WI38 (cell line): Measurements from ENCODE around the gene OR10G6.

Experiments used
- H3K4me3 ChIP-seq: 2 replicates; pipeline ENCODE4 v1.5.1; 2011; ENCODE audit warnings: low read depth, mild to moderate bottlenecking, control low read depth, low read length
- TF ChIP-seq, protein P1 (sequence below): IDR thresholded peaks from 2 replicates; pipeline ENCODE4 v1.5.1; 2012; ENCODE audit warnings: low read depth, mild to moderate bottlenecking, control low read depth, low read length

Gene OR10G6

DNA sequence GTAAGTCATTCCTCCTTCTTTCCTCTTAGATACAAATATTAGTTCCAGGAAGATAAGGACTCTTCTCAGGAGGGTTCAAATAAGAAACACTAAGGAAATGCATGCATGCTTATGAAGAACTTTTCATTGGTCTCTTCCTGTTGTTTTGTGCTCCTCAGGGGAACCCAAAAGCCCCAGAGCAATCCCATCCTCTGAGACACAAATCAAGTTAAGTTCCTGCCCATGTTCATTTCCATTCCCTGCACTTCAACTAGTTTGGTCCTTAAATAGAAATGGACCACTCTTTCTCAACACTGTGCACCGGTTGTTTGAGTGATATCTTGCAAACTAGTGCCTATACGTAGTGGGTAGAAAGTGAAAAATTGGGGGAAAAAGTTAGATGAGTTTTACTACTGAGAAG, 17.7 kb upstream of the OR10G6 start, which contains the start of gene OR10G4:
Gene OR10G4, plus strand, starts transcription at position 301 of the 400 bp plus-strand sequence. CDS start 2,578 bp downstream, outside the sequence.
- no peak within 1 kb of the TSS for H3K4me3 ChIP-seq
- TF ChIP-seq, protein P1, sequence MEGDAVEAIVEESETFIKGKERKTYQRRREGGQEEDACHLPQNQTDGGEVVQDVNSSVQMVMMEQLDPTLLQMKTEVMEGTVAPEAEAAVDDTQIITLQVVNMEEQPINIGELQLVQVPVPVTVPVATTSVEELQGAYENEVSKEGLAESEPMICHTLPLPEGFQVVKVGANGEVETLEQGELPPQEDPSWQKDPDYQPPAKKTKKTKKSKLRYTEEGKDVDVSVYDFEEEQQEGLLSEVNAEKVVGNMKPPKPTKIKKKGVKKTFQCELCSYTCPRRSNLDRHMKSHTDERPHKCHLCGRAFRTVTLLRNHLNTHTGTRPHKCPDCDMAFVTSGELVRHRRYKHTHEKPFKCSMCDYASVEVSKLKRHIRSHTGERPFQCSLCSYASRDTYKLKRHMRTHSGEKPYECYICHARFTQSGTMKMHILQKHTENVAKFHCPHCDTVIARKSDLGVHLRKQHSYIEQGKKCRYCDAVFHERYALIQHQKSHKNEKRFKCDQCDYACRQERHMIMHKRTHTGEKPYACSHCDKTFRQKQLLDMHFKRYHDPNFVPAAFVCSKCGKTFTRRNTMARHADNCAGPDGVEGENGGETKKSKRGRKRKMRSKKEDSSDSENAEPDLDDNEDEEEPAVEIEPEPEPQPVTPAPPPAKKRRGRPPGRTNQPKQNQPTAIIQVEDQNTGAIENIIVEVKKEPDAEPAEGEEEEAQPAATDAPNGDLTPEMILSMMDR, result no peak

DNA sequence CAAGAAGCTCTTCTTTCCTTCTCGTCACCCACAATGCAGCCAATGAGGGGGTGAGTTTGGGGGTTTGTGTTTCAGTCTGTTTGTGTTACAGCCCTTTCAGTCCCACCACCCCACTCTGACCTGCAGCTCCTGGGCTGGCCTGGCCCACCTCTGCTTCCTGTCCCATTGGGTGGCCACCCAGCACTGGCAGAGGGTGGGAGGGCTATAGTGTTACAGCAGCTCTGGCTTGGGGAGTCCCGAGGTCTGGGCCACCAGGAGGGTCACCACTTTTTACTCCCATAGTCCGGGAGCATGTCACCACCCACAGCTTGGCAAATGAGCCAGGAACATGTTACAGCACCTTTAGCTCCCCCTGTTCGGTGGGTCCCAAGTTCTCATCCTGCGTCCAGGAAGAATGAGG, 15.7 kb downstream of the OR10G6 start:
- no peak overlapping the region for H3K4me3 ChIP-seq
- TF ChIP-seq, protein P1, result no peak

DNA sequence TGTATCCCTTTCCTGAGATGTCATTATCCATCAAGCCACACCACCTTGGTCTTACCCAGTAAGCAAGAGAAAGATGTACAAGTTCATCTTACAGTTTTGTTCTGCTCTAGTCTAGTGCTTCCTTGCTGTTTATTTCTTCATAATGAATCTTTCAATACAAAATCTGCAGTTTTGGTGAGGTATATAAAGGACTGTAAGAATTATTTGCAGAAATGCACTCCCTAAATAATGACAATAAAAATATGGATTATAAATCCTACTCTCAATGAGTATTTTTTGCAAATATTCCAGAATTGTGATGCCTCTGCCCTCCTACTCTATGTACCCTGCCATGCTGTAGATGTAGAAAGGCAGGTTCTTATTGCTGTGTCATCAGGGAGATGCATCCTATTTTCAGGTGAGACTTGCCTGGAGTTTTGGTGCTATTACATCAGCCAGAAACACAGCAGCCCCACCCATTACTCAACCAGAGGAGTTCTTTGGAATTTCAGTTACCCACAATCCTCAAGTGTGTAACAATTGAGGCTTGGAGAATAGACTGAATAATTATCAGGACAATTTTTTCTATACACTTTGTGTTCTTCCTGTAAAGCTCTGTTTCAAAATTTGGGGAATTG, 17.1 kb downstream of the OR10G6 start, which contains the start of gene OR10S1:
Gene OR10S1, minus strand, starts transcription at position 51 of the 617 bp plus-strand sequence. CDS start 117 bp downstream, outside the sequence.
- TF ChIP-seq, protein P1, result no peak
- no peak within 1 kb of the TSS for H3K4me3 ChIP-seq

DNA sequence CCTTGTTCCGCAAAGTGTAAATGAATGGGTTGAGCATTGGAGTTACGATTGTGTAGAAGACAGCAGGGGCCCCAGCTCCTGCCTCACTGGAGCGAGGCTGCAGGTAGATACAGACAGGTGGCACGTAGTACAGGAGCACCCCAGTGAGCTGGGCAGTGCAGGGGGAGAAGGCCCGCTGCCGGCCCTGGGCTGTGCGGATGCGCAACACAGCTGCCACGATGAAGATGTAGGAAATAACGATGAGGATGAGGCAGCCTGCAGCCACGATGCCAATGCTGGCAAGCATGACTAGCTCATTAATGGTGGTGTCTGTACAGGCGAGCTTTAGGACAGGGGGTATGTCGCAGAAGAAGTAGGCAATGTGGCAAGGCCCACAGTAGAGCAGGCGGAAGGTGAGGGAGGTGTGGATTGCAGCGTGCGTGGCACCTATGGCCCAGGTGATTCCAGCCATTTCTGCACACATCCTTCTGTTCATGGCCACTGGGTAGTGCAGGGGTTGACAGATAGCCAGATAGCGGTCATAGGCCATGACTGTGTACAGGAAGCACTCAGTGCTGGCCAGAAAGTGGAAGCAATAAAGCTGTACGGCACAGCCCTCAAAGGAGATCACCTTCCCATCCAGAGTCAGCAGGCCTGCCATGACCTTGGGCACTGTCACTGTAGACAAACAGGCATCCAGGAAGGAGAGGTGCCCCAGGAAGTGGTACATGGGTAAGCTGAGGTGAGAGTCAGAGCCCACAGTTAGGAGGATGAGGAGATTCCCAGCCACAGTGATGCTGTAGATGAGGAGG, 18.0 kb downstream of the OR10G6 start:
- no peak overlapping the region for H3K4me3 ChIP-seq
- TF ChIP-seq, protein P1, result no peak

DNA sequence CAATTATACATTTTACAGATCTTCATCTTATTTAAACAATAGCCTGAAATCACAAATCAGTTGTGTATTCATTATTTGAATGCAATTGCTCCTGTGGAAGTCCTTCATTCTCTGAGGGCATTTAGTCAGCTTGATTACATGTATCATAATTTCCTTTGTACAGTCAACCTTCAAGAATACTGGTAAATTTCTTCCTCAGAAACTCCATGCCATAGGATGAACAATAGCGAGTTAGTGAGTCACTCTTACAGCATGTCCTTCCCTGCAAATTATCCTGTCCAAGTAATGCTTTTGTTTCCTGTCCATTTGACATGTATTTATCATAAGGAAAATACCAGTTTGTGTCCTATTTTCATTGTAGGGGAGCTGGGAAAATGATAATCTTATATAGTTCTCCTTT, 21.1 kb downstream of the OR10G6 start:
- H3K4me3 ChIP-seq, result no peak overlapping the region
- TF ChIP-seq, protein P1, result no peak

DNA sequence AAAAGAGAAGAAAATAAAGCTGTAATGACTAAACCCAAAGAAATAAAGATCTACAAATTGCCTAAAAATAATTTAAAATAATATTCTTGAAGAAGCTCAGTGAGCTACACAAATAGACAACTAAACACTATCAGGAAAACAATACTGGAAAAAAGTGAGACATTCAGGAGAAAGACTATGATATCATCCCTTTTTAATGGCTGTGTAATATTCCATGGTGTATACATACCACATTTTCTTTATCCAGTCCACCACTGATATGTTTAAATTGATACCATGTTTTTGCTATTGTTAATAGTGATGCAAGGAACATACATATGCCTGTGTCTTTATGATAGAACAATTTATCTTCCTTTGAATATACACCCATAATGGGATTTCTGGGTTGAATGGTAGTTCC, 38.2 kb downstream of the OR10G6 start:
- TF ChIP-seq, protein P1, result no peak
- no peak overlapping the region for H3K4me3 ChIP-seq

DNA sequence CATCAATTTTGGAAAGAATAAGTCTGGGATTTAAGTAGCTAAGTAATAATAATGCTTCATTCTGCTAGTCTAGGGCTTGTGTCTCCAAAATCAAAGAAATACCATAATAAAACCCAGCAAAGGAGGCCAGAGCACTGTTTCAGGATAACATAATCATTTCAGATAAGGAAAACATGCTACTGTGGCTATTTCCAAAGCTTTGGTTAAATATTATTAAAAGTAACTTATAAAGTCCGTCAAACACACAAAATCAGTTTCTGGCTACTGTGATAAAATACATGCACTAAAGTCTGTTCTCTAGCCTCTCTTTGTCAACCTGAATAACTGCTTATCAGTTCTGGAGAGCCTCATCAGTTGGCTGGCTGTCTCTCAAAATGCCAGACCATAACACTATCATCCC, 49.8 kb downstream of the OR10G6 start:
- H3K4me3 ChIP-seq, result no peak overlapping the region
- TF ChIP-seq, protein P1, result no peak
